ENCODE measurements around the gene DIPK1C. TPM values are rescaled to one million over a fixed set of nuclear protein-coding genes. Genes with fewer than 3 reads are reported as not detected.
A peak's percentile ranks its signal among the peaks of the same experiment; 100 is the strongest.

The DIPK1C gene
- total RNA-seq, 1 donor from 2014 or later = not detected

DNA sequence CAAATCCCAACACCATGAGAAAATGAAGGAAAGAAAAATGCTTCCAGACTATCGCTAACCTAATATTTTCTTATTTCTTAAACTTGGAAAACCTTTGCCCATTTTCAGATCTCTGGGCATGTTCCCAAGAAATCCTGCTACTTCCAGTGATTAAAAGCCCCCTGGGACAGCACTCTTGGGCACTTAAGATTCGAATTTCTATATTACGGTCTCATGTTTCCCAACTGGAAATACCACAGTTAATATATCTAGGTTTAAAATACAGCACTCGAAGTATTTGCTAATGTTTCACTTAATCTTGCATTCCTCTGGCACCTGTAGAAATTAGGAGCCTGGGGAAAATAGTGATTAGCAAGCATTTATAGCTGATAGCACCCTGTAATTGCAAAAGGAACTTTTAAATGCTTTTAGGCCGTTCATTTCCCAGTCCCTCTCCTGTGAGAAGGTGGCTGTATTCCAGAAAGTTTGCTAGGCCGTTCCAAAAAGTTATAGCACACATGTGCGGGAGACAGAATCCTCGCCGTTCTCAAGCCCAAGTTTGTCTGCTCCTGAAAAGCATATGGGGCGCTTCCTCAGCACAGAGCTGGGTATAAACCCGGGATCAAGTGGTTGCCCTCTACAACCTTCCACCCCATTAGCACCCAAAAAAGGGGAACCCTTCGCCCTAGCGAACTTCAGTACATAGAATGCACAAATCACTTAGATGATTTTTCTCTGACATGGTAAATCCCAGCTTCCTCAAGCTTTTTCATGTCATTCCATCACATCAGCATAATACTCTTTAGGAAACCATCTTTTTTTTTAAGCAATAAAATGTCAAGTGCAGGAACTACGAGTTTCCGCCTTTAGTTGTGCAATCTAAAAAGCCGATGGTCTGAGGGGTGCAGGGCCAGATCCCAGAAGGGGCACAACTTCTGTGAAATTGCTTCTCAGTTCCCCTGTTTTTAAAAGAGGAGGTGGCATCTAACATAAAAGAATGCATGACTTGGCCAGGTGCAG, 60.6 kb downstream of the DIPK1C start:
- Histone ChIP-seq H3K36me3 (no peaks in the 10 kb centered on the region), H3K4me1 (peaks cover 29% of the 10 kb centered on the region), H3K9me3 (no peaks in the 10 kb centered on the region), H3K27me3 (ENCODE audit: low read depth) (no peaks in the 10 kb centered on the region), H3K27ac (no peak overlapping the region), H3K4me3 (peak overlapping the region; percentile 6)
- TF ChIP-seq, protein P1, sequence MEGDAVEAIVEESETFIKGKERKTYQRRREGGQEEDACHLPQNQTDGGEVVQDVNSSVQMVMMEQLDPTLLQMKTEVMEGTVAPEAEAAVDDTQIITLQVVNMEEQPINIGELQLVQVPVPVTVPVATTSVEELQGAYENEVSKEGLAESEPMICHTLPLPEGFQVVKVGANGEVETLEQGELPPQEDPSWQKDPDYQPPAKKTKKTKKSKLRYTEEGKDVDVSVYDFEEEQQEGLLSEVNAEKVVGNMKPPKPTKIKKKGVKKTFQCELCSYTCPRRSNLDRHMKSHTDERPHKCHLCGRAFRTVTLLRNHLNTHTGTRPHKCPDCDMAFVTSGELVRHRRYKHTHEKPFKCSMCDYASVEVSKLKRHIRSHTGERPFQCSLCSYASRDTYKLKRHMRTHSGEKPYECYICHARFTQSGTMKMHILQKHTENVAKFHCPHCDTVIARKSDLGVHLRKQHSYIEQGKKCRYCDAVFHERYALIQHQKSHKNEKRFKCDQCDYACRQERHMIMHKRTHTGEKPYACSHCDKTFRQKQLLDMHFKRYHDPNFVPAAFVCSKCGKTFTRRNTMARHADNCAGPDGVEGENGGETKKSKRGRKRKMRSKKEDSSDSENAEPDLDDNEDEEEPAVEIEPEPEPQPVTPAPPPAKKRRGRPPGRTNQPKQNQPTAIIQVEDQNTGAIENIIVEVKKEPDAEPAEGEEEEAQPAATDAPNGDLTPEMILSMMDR (IDR thresholded peaks at IDR 0.05) = no peak
- ATAC-seq (peak in 1 of 2 donors; percentile 32), DNase-seq (no peak)
- intact Hi-C loops (cut with DNase I) = no loop called here

GRCh38 chr18:74395648-74396154, 61.4 kb downstream of the DIPK1C start:
- peaks cover 29% of the 10 kb centered on the region for H3K4me1 ChIP-seq
- no peaks in the 10 kb centered on the region for H3K36me3 ChIP-seq
- ATAC-seq (peak; percentile 59 to 75), DNase-seq (no peak)
- no peak overlapping the region for H3K27ac ChIP-seq
- H3K27me3 ChIP-seq (ENCODE audit: low read depth) = no peaks in the 10 kb centered on the region
- intact Hi-C loops (cut with DNase I) = no loop called here
- H3K4me3 ChIP-seq = peak overlapping the region; percentile 6
- TF ChIP-seq, protein P1 (IDR thresholded peaks at IDR 0.05) = no peak
- H3K9me3 ChIP-seq = no peaks in the 10 kb centered on the region

- H3K4me3 ChIP-seq = no peak overlapping the region
- no peak overlapping the region for H3K27ac ChIP-seq
- no peaks in the 10 kb centered on the region for H3K27me3 ChIP-seq (ENCODE audit: low read depth)
- DNase-seq (no peak), ATAC-seq (no peak)
- H3K36me3 ChIP-seq = no peaks in the 10 kb centered on the region
- TF ChIP-seq, protein P1 (IDR thresholded peaks at IDR 0.05) = no peak
- H3K4me1 ChIP-seq = peaks cover 29% of the 10 kb centered on the region
- H3K9me3 ChIP-seq = no peaks in the 10 kb centered on the region
- intact Hi-C loops (cut with DNase I) = no loop called here
Measured at GRCh38 chr18:74395006-74395405, 62.1 kb downstream of the DIPK1C start.

GRCh38 chr18:74392323-74392722, 64.8 kb downstream of the DIPK1C start:
- TF ChIP-seq, protein P1 (IDR thresholded peaks at IDR 0.05) = no peak
- Histone ChIP-seq H3K9me3 (no peaks in the 10 kb centered on the region), H3K36me3 (no peaks in the 10 kb centered on the region), H3K27ac (no peak overlapping the region), H3K4me3 (no peak overlapping the region), H3K4me1 (peaks cover 17% of the 10 kb centered on the region), H3K27me3 (ENCODE audit: low read depth) (no peaks in the 10 kb centered on the region)
- DNase-seq (no peak), ATAC-seq (no peak)
- intact Hi-C loops (cut with DNase I) = no loop called here

DNA sequence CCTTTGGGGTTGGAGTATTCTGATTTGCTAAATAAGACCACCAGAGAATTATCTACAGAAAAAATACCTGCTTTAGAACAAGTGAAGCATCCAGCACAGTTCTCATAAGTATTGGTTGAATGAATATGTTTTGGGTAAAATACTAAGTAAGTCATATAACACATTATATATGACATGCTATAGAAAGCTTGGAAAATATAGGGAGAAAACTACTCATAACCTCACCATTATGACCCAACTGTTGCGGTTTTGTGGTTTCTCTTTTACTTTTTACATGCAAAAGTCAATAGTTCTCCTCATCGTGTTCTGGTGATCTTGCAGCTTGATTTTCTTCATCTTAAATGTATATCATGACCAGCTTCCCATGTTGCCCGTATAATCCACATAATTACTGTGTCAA, 66.2 kb downstream of the DIPK1C start:
- intact Hi-C loops (cut with DNase I) = no loop called here
- H3K4me1 ChIP-seq = peaks cover 3% of the 10 kb centered on the region
- no peaks in the 10 kb centered on the region for H3K27me3 ChIP-seq (ENCODE audit: low read depth)
- no peak overlapping the region for H3K27ac ChIP-seq
- no peak for ATAC-seq
- no peaks in the 10 kb centered on the region for H3K36me3 ChIP-seq
- H3K9me3 ChIP-seq = no peaks in the 10 kb centered on the region
- TF ChIP-seq, protein P1 (IDR thresholded peaks at IDR 0.05) = no peak
- H3K4me3 ChIP-seq = no peak overlapping the region
- no peak for DNase-seq

All from lower lobe of right lung (tissue), 2 donors.